Mononuclear cell (primary cell): ENCODE measurements around the gene IMMP2L. TPM values are rescaled to one million over a fixed set of nuclear protein-coding genes. Genes with fewer than 3 reads are reported as not detected.

Experiments
- H3K27me3 ChIP-seq: 2 replicates; pipeline ENCODE4 v1.6.0; 2011; ENCODE audit warnings: low read length, control low read depth; ENCODE audit not compliant: insufficient read depth
- H3K4me1 ChIP-seq: 2 replicates; pipeline ENCODE4 v1.5.1; 2011; ENCODE audit warnings: mild to moderate bottlenecking, low read length, control low read depth; ENCODE audit not compliant: insufficient read depth
- H3K4me3 ChIP-seq: 2 replicates; pipeline ENCODE4 v1.5.1; 2011; ENCODE audit warnings: mild to moderate bottlenecking, low read length, moderate library complexity
- H3K9me3 ChIP-seq: 2 replicates; pipeline ENCODE4 v1.5.1; 2011; ENCODE audit warnings: low read depth, mild to moderate bottlenecking, control low read depth, low read length
- total RNA-seq: library from RNA; depleted of rRNA; stranded (reverse); fragments of >200 nt; gene quantifications from one replicate; pipeline ENCODE4 v1.2.3, GENCODE V29; 2012

IMMP2L gene
- total RNA-seq, 1 donor, result 14.6 TPM

DNA sequence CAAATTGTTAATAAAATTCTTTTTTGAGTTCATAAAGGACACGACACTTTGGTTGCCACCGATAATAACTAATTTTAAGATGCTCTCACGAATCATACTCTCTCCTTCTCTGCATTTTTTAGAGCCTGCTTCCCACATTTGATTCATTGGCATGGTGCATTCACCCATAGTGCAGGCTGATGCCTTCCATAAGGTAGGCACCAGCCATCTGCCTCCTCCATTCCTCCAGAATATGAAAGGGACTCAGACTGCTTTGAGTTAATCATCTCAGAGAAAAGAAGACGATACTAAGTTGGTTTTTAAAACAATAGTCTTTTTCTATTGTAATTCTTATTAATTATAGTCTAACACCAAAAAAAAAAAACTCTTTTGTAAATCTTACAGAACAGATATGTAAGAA, 505.2 kb downstream of the IMMP2L start:
- Histone ChIP-seq H3K9me3 (no peaks in the 10 kb centered on the region), H3K4me3 (no peak overlapping the region), H3K4me1 (no peaks in the 10 kb centered on the region), H3K27me3 (no peaks in the 10 kb centered on the region)

DNA sequence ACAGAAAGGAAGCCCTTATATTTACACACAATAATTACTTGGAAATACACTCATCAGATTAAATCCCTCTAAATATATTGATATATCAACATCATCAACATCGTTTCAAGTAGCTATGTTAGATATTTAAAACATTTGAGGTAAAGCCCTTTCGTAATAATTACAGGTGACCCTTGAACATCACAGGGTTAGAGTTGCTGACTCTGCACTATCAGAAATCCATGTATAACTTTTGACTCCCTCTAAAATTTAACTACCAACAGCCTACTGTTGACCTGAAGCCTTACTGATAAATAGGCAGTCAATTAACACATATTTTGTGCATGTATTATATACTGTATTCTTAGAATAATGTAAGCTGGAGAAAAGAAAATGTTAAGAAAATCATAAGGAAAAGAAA, 505.9 kb downstream of the IMMP2L start:
- Histone ChIP-seq H3K4me1 (no peaks in the 10 kb centered on the region), H3K4me3 (no peak overlapping the region), H3K27me3 (no peaks in the 10 kb centered on the region), H3K9me3 (no peaks in the 10 kb centered on the region)

DNA sequence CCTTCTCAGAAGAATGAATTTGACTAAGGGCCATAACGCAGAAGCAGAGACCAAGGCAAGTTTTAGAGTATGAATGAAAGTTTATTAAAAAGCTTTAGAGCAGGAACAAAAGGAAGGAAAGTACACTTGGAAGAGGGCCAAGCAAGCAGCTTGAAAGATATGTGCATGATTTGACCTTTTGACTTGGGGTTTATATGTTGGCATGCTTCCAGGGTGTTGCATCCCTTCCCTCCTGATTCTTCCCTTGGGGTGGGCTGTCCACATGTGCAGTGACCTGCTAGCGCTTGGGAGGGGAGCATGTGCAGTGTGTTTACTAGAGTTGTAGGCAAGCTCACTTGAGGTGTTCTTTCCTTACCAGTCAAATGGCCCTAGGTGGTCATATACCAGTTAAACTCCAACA, 509.3 kb downstream of the IMMP2L start:
- Histone ChIP-seq H3K4me3 (no peak overlapping the region), H3K9me3 (no peaks in the 10 kb centered on the region)

DNA sequence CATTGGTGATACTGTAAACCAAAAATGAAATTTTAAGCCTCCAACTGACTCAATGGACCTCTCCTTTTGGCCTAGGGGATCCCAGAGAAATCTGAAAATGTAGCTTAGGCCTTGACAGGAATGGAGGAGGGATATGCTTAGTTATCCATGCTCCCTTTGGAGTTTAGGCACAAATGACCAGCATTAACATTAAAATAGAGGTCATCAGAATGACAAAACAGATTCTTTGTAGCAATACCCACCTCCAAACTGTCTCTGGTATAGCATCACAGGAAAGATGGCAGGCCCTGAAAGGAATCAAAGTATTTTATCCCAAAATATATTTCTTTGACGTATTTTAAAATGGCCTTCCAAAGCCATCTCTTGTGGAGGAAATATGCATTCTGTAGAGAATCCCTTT, 510.5 kb downstream of the IMMP2L start:
- H3K4me1 ChIP-seq, result no peaks in the 10 kb centered on the region
- no peak overlapping the region for H3K4me3 ChIP-seq
- no peaks in the 10 kb centered on the region for H3K27me3 ChIP-seq
- no peaks in the 10 kb centered on the region for H3K9me3 ChIP-seq

More for the DNA sequence above, 509.3 kb downstream of the IMMP2L start:
- Histone ChIP-seq H3K27me3 (no peaks in the 10 kb centered on the region), H3K4me1 (no peaks in the 10 kb centered on the region)

DNA sequence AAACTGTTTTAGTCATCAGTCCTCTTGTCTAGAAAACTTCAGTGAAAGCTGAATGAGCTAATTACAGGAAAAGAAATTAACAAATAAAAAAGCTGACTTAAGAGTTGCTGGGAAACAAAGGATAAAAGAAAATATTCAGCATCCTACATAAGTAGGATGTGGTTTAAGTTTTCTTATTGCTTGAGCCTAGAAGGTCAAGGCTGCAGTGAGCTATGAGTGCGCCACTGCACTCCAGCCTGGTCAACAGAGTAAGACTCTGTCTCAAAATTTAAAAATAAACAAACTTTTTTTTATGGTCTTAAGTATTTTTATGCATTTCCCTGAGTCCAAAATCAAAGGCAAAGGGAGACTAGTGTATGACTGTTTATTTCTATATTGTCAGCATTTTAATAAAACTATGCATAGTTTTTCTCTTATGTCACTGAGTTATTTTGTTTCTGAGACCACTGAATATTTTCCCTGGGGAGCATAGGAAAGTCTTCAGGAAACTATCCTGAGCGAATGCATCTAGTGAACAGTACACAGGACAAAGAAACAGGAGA, 511.3 kb downstream of the IMMP2L start:
- Histone ChIP-seq H3K4me1 (no peaks in the 10 kb centered on the region), H3K4me3 (no peak overlapping the region), H3K27me3 (no peaks in the 10 kb centered on the region), H3K9me3 (no peaks in the 10 kb centered on the region)

DNA sequence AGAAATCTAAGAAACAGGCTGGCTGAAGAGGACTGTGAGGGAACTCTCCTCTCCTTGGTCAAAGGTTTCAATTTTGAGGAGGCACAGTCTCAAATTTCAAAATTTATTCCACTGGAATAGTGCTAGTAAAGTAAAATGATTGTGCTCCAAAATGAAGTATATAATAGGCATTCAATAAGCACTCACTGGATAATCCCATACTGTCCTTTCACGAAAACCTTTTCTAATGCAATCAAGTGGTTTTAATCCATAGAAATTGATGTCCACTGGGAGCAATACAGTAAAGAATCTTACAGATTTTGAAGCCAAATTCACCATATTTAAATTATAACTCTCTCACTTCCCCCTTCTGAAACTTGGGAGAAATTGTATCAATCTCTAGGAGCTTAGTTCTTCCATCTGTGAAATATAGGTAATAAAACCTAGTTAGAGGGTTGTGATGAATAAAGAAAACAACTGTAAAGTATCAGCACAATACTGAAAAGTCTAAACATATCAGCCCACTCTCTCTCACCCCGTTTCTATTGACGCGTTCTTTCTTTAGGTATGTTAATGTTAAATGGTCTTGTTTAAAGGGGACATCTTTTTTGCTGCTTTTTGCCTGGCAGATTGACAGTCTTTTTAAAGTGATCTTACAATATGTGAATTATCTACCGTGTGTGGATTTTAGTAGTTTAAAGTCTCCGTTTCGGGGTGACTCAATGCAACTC, 512.2 kb downstream of the IMMP2L start:
- Histone ChIP-seq H3K4me3 (no peak overlapping the region), H3K9me3 (no peaks in the 10 kb centered on the region), H3K27me3 (no peaks in the 10 kb centered on the region), H3K4me1 (no peaks in the 10 kb centered on the region)

DNA sequence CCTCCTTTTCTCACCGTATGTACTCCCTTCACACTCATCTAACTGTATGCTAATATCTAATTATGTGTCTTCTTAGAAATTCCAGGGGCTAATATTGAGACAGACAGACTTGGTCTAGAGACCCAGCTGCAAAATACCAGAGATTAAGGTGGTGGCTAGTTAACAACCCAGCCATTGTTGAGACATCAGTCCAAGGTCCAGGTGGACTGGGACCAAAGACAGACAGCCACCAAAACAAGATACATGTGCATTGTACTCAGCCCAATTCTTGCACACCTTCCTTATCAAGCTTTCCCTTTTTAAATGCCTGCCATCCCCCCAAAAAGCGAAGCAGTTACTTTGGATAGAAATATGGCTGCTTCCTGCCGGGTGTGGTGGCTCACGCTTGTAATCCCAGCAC, 514.7 kb downstream of the IMMP2L start:
- Histone ChIP-seq H3K4me3 (no peak overlapping the region), H3K27me3 (no peaks in the 10 kb centered on the region), H3K4me1 (no peaks in the 10 kb centered on the region), H3K9me3 (no peaks in the 10 kb centered on the region)

DNA sequence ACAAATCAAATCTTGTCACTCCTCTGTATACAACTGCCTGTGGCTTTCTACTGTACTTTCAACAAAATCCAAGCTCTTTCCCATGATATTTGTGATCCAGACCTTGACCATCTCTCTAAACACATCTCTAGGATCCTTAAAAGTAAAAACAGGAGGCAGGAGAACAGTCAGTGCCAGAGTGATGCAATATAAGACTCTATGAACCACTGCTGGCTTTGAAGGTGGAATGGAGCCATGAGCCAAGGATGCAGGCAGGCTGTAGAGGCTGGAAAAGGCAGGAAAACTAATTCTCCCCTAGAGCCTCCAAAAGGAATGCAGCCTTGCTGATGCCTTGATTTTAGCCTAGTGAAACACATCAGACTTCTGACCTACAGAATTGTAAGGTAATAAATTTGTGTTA, 516.8 kb downstream of the IMMP2L start:
- Histone ChIP-seq H3K9me3 (no peaks in the 10 kb centered on the region), H3K27me3 (no peaks in the 10 kb centered on the region), H3K4me3 (no peak overlapping the region), H3K4me1 (no peaks in the 10 kb centered on the region)

DNA sequence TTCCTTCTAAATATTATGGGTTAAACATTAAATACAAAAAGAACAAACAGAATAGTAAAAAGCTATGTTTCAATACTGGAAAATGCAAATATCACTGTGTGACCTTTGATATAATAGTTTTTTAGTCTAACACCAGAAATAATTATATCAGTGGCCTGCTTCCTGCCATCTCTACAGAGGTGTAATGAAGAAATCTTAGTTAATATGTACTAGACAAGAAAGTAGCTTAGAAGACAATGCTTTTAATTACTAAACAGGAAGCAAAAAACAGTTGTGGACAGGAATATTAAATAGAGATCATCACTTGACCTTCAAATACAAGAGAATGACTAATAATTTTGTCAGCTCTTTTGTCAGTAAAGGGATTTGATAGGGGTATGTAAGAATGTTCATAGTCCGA, 518.7 kb downstream of the IMMP2L start:
- no peaks in the 10 kb centered on the region for H3K9me3 ChIP-seq
- H3K27me3 ChIP-seq, result no peaks in the 10 kb centered on the region
- H3K4me3 ChIP-seq, result no peak overlapping the region
- H3K4me1 ChIP-seq, result no peaks in the 10 kb centered on the region

DNA sequence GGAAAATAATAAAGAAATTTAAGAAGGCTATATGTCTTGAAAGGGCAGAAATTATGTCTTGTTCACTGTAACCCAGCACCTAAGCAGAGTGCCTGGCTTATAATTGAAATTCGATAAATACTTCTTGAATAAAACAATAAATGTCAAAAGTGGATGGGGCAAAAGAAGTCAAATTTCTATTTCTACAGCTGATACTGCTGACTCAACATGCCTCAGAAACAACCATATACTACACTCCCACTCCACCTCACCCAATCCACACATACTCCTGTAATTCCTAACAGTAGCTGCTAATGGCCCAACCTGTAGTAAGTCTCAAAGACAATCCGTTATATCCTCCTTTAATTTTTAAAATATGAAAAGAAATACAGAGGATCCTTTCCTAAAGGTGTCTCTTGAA, 519.5 kb downstream of the IMMP2L start:
- H3K4me1 ChIP-seq, result no peaks in the 10 kb centered on the region
- no peaks in the 10 kb centered on the region for H3K27me3 ChIP-seq
- no peak overlapping the region for H3K4me3 ChIP-seq
- no peaks in the 10 kb centered on the region for H3K9me3 ChIP-seq

DNA sequence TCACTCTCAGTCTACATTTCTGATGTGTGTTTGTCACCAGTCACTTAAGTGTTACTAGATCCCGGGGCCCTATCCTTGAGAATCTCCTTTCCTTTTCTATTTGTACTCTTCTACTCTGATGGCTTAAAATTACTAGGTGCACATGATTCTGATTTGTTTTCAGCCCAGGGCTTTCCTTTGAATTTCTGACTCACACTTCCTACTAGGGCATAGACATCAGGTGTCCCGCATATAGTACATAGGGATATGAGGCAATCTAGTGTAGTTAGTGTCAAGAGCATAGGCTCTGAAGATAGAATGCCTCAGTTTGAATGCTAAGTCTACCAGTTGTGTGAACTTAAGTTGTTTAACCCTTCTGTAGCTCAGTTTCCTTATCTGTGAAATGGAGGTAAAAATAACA, 520.7 kb downstream of the IMMP2L start:
- no peaks in the 10 kb centered on the region for H3K4me1 ChIP-seq
- no peak overlapping the region for H3K4me3 ChIP-seq
- H3K27me3 ChIP-seq, result no peaks in the 10 kb centered on the region
- H3K9me3 ChIP-seq, result no peaks in the 10 kb centered on the region

DNA sequence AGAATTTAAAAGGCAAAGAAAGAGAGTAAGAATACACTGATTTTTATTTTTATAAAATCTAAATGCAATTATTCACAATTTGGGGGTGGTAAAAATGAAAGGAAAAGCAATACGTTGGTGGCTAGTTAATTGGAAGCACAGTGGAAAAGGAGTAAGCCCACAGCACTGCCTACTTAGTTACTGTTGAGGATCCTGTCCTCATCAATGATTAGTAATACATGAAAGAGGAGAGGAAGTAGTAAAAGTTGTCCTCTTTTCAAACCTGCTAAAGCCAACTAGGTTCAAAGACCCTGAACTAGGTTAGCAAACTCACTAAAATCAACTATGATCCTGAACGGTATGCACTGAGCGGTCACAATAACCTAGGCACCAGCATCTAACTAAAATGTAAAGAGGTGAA, 524.1 kb downstream of the IMMP2L start:
- Histone ChIP-seq H3K4me1 (no peaks in the 10 kb centered on the region), H3K4me3 (no peak overlapping the region), H3K9me3 (no peaks in the 10 kb centered on the region), H3K27me3 (no peaks in the 10 kb centered on the region)

DNA sequence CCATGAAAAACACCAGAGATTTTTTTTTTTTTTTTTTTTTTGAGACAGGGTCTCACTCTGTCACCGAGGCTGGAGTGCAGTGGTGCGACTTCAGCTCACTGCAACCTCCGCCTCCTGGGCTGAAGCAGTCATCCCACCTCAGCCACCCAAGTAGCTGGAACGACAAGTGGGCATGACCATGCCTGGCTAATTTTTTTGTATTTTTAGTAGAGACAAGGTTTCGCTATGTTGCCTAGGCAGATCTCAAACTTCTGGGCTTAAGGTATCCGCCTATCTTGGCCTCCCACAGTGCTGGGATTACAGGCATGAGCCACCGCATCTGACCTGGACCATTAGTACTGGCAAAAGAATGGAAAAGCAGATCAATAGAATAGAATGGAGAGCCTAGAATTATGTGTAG, 530.4 kb downstream of the IMMP2L start:
- H3K9me3 ChIP-seq, result no peaks in the 10 kb centered on the region
- H3K4me1 ChIP-seq, result peaks cover 10% of the 10 kb centered on the region
- no peak overlapping the region for H3K4me3 ChIP-seq
- H3K27me3 ChIP-seq, result no peaks in the 10 kb centered on the region

DNA sequence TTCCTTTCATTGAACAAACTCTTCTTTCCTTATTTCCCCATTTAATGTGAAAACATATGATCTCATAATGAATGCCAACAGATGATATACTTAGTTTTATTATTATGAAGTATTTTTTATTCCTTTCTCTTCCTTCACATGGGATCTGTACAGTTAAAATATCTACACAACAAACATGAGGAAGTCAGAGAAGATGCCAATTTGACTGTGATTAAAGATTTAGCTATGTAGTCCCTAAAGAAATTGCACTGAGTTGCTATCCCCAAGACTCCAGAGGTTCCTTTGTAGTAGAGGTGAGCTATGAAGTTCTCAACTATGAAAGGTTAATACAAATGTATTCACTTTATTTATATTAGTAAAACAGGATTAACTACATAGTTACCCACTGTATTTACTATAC, 532.0 kb downstream of the IMMP2L start:
- Histone ChIP-seq H3K27me3 (no peaks in the 10 kb centered on the region), H3K9me3 (no peaks in the 10 kb centered on the region), H3K4me1 (peaks cover 10% of the 10 kb centered on the region), H3K4me3 (no peak overlapping the region)

DNA sequence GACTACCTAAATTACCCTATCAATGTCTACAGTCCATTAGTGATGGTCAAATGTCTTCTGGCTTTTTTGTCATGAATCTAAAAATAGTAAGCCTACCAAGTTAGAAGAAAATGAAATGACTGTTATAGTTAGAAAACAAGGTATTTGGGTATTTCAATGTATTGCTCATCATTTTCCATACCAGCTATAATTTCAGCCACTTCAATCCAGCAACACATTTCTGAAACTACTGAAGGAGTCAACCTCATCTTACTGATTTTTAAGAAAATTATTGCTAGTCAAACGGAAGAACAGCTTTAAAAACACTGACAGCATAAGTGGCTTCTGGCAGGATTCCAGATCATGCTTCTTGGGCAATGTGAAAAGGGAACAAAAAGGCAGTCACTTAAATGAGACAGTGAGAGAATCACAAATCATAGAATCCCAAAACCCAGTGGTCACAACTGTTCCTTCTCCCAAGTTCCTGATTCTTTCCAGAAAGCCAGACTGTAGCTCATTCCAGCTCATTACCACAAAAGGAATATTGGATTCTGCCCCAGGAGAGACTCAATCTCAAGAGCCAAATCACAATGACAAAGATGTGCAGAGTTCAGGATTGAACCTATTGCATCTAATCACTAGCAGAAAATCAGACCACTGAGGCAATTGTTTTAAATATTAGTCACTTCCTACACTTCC, 532.6 kb downstream of the IMMP2L start:
- H3K27me3 ChIP-seq, result no peaks in the 10 kb centered on the region
- no peak overlapping the region for H3K4me3 ChIP-seq
- H3K9me3 ChIP-seq, result no peaks in the 10 kb centered on the region
- H3K4me1 ChIP-seq, result peaks cover 10% of the 10 kb centered on the region

DNA sequence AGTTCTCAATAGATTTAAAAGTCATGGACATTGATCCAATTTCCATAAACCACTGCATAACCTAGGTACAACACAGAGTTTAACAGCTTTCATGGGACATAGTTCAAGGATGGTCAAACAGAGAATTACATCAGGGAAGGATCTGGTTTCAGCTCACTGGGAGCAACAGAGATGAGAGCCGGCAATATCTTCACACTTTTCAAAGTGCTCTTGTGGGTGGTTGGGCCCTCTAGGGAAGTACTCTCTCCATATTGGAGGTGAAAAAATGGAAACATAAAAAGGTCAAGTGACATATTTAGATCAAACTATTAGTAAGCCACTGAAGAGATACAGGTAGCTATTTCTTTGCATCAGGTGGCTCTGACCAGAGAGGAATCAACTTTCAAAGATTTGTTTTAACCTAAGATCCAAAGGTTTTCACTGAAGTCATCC, 533.1 kb downstream of the IMMP2L start:
- H3K27me3 ChIP-seq, result no peaks in the 10 kb centered on the region
- H3K9me3 ChIP-seq, result no peaks in the 10 kb centered on the region
- no peak overlapping the region for H3K4me3 ChIP-seq
- peaks cover 13% of the 10 kb centered on the region for H3K4me1 ChIP-seq
